Activated CD8-positive, alpha-beta T cell treated with anti-CD3 and anti-CD28 coated beads for 36 hours (primary cell): ENCODE measurements around the gene RXRB. TPM values are rescaled to one million over a fixed set of nuclear protein-coding genes. Genes with fewer than 3 reads are reported as not detected.

Experiments used
- ATAC-seq: fragments of 200-7000 bp; cut with Tn5 transposase; one replicate; pipeline ENCODE4 v1.10.0; 2021; ENCODE audit warnings: mild to moderate bottlenecking, moderate library complexity
- CTCF ChIA-PET: fragments of 350-600 bp; sonication (Branson Sonifier 250); formaldehyde crosslinking; loops from one replicate; lab custom pipeline; 2021; ENCODE audit warnings: antibody characterized with exemption; lab: Charles Lee
- POLR2A ChIA-PET: fragments of 350-600 bp; sonication (Branson Sonifier 250); formaldehyde crosslinking; loops from one replicate; lab custom pipeline; 2021; ENCODE audit warnings: antibody characterized with exemption; lab: Charles Lee
- DNase-seq: peaks from one replicate; pipeline ENCODE4 v3.0.0-alpha.2; 2020
- H3K27ac Mint-ChIP-seq: one replicate; pipeline ENCODE4 v1.8.0; 2021; ENCODE audit warnings: mild to moderate bottlenecking, mixed read lengths
- H3K27me3 Mint-ChIP-seq: one replicate; pipeline ENCODE4 v1.8.0; 2021; ENCODE audit warnings: mixed read lengths
- H3K36me3 Mint-ChIP-seq: one replicate; pipeline ENCODE4 v1.8.0; 2021; ENCODE audit warnings: low read depth, mixed read lengths
- H3K4me1 Mint-ChIP-seq: one replicate; pipeline ENCODE4 v1.8.0; 2021; ENCODE audit warnings: low read depth, mixed read lengths
- H3K4me3 Mint-ChIP-seq: one replicate; pipeline ENCODE4 v1.8.0; 2021; ENCODE audit warnings: mild to moderate bottlenecking, moderate library complexity, mixed read lengths
- H3K9me3 Mint-ChIP-seq: one replicate; pipeline ENCODE4 v1.8.0; 2021; ENCODE audit warnings: mixed read lengths
- CTCF ChIP-seq: fragments of 200-600 bp; IDR thresholded peaks from one replicate; pipeline ENCODE4 v1.8.0; 2022; ENCODE audit warnings: antibody characterized with exemption, mild to moderate bottlenecking
- intact Hi-C: fragments of 100-400 bp; cut with micrococcal nuclease; formaldehyde crosslinking; loops from one replicate; pipeline ENCODE4 v1.10.0; 2022
- total RNA-seq, 2 experiments: library from RNA; stranded (reverse); gene quantifications; one replicate each; pipeline ENCODE4 v1.2.3, GENCODE V29; 2021

The RXRB gene
- total RNA-seq, 2 experiments from 2014 or later = 41.2 to 41.9 TPM

GRCh38 chr6:33209856-33210255 is 9.4 kb upstream of the RXRB start:
- H3K27me3 Mint-ChIP-seq = no peaks in the 10 kb centered on the region
- ChIA-PET CTCF (interaction anchor here (1.4 to 4.0 kb wide), 4 partner anchors 12 to 49 kb away, joined by 3 to 23 read pairs (median 13); no protein-coding TSS in a partner anchor), POLR2A (interaction anchor here (1.1 to 4.4 kb wide), 4 partner anchors 19 to 241 kb away, joined by 3 to 37 read pairs (median 12); partner anchors contain the start of genes RPS18 and VPS52)
- H3K36me3 Mint-ChIP-seq = peaks cover 26% of the 10 kb centered on the region
- no peak for TF ChIP-seq CTCF
- no peak for ATAC-seq
- intact Hi-C loops = loop anchor here (5.0 kb wide), 1 partner anchor 37 kb away; no protein-coding TSS in a partner anchor
- peak overlapping the region; percentile 77 for H3K4me3 Mint-ChIP-seq
- peak overlapping the region; percentile 77 for H3K27ac Mint-ChIP-seq
- peaks cover 67% of the 10 kb centered on the region for H3K4me1 Mint-ChIP-seq
- no peaks in the 10 kb centered on the region for H3K9me3 Mint-ChIP-seq
- no peak for DNase-seq

- Mint-ChIP-seq H3K27me3 (no peaks in the 10 kb centered on the region), H3K4me3 (peak within 1 kb of the TSS; percentile 77), H3K36me3 (peaks cover 36% of the 10 kb centered on the region), H3K27ac (peak within 1 kb of the TSS; percentile 94), H3K9me3 (no peaks in the 10 kb centered on the region), H3K4me1 (peaks cover 63% of the 10 kb centered on the region)
- no peak for TF ChIP-seq CTCF
- ATAC-seq (peak; percentile 24), DNase-seq (peak; percentile 89)
- ChIA-PET POLR2A (interaction anchor here (0.7 to 4.4 kb wide), 17 partner anchors 8 to 238 kb away, joined by 3 to 37 read pairs (median 5); partner anchors contain the start of genes B3GALT4, RPS18 and VPS52), CTCF (interaction anchor here (0.7 to 4.0 kb wide), 7 partner anchors 11 to 227 kb away, joined by 3 to 23 read pairs (median 4); no protein-coding TSS in a partner anchor)
- intact Hi-C loops = no loop called here
Measured at GRCh38 chr6:33208091-33208967, 7.9 kb upstream of the RXRB start, which contains the start of gene RING1. TSS of gene RING1 (plus strand) at chr6:33208500. CDS start at chr6:33208823, 323 bp downstream.

GRCh38 chr6:33207552-33208090 is 7.2 kb upstream of the RXRB start:
- DNase-seq (peak; percentile 41), ATAC-seq (no peak)
- ChIA-PET POLR2A (interaction anchor here (1.4 to 4.4 kb wide), 8 partner anchors 10 to 237 kb away, joined by 5 to 37 read pairs (median 8); partner anchors contain the start of genes B3GALT4, RPS18 and VPS52), CTCF (interaction anchor here (3.3 to 4.0 kb wide), 2 partner anchors 10 to 41 kb away, joined by 22 to 23 read pairs; no protein-coding TSS in a partner anchor)
- Mint-ChIP-seq H3K4me3 (peak overlapping the region; percentile 77), H3K36me3 (peaks cover 43% of the 10 kb centered on the region), H3K4me1 (peaks cover 64% of the 10 kb centered on the region), H3K9me3 (no peaks in the 10 kb centered on the region), H3K27ac (peak overlapping the region; percentile 94), H3K27me3 (no peaks in the 10 kb centered on the region)
- TF ChIP-seq CTCF = no peak
- intact Hi-C loops = no loop called here

GRCh38 chr6:33206864-33207551 is 6.5 kb upstream of the RXRB start:
- Mint-ChIP-seq H3K36me3 (peaks cover 49% of the 10 kb centered on the region), H3K9me3 (no peaks in the 10 kb centered on the region), H3K27ac (peak overlapping the region; percentile 94), H3K4me1 (peaks cover 67% of the 10 kb centered on the region), H3K4me3 (peak overlapping the region; percentile 77), H3K27me3 (no peaks in the 10 kb centered on the region)
- ChIA-PET POLR2A (interaction anchor here (2.0 to 4.4 kb wide), 4 partner anchors 9 to 71 kb away, joined by 11 to 37 read pairs (median 16); partner anchors contain the start of genes B3GALT4, RPS18 and VPS52), CTCF (interaction anchor here (4.0 kb wide), 1 partner anchor 10 kb away, joined by 23 read pairs; no protein-coding TSS in a partner anchor)
- intact Hi-C loops = no loop called here
- no peak for TF ChIP-seq CTCF
- DNase-seq = no peak
- no peak for ATAC-seq
